Measurements from ENCODE around the gene CLASP1.
"Not testable (repeated sequence)": the region's sequence is repeated elsewhere in the genome, so short reads cannot be mapped to it uniquely, and the experiment has no call there.

The CLASP1 gene

DNA sequence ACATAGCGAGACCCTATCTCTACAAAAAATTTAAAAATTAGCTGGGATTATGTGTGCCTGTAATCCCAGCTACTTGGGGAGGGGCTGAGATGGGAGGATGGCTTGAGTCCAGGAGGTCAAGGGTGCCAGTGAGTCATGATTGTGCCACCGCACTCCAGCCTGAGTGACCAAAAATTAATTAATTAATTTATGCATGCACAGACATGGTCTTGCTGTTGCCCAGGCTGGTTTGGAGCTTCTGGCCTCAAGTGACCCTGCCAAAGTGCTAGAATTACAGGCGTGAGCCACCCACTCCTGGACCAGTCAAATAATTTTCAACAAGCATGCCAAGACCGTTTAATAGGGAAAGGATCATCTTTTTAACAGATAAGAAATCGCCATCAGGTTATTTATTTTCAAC, 306.5 kb downstream of the CLASP1 start:
- ATAC-seq, result no peak

DNA sequence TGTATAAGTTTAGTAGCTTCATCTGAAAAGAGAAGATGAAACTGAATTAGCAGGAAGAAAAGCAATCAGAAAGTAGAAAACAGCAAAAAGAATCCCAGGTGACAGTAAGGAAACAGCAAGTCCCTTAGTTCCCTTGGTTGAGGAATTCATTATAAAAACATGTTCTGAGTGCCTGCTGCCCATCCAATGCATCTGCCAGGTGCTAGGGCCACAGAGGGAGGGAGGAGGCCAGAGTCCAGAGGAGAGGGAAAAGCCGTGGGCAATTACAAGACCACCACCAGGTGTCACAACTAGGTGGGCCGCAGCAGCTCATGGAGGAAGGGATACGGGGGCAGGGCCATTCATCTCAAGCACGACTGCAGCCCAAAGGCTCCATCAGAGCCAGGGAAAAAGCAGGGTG, 308.3 kb downstream of the CLASP1 start:
- no peak for ATAC-seq

DNA sequence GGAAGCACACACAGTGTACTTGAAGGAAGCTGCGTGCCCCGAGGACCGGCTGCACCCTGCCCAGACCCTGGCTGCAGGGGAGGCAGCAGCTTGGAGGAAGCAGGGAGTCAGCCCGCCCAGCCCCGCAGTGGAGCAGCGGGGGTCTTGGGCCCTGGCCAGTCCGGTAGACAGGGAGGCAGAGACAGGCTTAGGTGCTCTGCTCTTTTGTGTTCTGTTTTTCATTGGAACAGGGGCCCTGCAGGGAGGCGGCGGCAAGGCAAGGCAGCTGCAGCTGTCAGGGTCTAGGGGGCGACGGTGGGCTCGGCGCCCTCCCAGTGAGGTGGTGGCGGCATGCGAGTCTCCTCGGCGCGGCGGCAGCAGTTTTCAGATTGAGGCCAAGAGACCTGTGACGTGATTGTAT, 311.0 kb downstream of the CLASP1 start:
- ATAC-seq, result no peak

DNA sequence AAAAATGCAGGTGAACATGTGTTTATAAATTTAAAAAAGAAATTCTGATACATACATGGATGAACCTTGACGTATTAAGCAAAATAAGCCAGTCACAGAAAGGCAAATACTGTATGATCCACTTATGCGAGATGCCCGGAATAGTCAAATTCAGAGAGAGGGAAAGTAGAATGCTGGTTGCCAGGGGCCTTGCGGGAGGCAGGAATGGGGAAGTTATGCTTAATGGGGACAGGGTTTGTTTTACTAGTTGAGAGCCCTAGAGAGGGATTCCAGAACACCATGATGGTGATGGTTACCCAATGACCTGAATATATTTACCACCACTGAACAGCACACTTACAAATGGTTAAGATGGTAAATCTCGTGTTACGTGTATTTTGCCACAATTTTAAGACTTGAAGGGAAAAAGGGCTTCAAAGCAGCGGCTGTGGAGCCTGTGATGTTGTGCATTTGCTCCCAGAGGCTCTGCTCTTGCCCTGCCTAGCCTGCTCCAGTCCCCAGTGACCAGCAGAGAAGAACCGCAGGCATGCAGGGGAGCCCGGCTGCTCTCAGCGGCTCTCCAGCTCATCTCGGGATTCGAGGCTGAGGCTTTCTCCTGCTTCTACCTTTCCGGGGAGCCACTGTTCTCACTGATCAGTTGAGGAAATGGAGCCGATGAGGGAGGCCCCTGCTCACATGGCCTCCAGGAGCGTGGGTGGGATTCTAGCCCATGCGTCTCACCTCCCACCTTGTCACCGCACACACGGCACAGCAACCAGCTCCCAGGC, 312.6 kb downstream of the CLASP1 start:
- no peak for ATAC-seq

DNA sequence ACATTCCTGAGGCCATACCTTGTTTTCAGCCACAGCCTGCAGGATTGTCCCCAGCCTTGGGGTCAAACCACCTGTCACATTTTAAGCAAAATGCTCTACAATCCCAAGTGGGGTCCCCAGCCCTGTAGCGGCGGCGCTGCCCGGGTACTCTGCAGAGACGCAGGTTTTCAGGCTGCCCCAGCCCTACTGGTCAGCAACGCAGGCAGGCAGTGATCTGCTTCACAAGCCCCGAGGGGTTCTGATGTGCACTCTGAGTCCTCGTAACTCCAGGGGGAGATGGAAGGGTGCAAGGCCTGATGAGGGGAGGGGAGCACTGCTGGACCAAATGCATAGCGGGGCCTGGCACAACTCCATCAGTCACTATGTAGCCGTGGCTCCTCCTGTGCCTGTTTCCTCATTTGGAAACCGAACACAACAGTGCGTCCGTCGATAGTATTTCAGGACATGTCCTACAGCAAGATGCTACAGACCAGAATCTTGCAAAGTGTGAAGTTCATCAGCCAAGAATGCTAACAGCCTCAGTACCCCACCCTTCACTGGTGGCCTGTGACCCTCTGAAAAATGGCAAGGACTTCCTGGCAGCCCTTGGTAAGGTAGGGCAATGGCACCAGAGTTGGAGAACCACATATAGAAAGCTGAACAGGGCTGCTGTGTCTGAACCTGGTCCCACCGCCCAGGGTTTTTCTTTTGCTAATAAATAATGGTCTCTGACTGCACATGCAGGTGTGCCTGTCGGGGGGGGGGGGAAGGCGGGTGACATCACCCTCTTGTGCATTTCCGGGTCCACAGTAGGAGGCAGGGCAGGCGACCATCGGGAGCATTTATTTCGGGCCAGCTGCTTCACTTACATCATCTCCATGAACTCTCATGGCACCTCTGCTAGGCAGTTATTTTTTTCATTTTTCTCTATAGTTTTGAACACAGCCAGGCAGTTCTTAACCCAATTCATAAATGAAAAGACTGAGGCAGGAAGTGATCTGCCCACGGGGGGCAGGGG, 313.7 kb downstream of the CLASP1 start:
- no peak for ATAC-seq

DNA sequence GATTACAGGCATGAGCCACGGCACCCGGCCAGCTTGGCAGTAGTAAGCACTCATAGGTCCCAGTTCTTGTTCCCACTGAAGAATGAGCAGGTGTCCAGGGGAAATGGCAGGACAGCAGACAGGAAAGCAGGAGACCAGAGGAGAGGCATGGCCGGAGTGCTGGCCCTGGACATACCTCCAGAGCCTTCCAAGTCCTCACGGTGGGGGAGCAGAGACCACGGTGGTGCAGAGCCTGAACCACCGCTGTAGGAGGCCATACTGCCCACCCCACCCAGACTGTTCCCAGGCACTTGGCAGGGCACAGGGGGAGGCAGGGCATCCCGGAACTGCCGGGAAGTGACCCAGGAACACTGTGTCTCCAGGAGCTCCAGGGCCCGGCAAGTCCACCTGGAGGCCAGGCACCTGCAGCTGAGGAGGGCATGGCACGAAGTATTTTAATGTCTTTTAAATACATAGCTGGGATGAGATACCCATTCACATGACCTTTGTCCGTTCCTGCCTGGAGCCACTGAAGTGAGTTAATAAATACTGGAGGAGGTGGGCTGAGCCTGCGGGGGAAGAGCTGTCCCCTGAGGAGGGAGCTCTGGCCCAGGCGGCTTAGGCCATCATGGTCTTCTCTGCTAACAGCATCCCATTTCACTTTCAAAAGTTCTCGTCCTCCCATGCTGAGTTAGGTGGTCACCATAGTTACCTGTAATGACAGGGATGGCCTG, 314.5 kb downstream of the CLASP1 start:
- no peak for ATAC-seq

DNA sequence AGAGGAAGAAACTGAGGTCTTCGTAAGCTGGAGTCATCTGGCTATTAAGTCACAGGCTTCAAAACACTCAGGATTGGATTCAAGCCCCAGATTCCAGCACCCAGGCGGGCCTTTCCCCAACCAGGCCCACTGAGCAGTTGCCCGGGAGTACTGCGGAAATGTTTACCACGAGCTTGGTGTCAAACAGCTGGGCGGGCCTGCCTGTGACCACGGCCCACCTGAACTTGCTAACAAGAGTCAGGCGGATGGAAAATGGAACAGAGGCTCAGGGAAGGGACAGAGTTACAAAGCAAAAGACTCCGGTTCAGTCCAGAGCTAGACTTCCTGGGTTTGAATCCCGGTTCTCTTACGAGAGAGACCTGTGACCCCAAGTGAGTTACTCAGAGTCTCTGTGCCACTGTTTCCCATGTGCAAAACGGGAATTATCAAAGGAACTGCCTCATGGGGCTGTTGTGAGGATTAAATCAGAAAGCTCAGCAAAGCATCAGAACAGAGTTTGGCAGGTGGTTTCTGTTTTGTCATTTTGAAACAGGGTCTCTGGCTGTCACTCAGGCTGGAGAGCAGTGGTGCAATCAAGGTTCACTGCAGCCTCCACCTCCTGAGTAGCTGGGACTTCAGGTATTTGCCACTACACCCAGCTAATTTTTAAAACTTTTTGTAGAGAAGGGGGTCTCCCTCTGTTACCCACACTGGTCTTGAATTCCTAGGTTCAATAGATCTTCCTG, 315.3 kb downstream of the CLASP1 start:
- ATAC-seq, result peak in 1 of 2 donors; percentile 27

DNA sequence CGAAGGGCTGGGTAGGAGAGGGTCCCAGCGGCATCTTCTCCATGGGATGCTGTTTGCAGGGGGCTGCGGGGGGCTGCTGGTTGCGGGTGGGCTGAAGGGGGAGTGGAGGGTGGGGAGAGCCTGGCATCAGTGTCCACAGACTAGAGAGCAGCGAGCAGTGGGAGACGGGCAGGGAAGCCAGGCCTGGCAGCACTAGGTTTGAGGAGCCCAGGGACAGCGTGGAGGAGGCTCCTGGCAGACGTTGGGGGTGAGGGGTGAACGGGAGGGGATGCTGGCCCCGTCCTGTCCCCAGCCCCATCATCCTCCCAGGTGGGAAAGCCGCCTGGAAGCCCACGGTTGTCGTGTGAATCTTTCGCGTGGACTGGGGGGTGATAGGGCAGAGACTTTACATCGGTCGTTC, 316.0 kb downstream of the CLASP1 start:
- ATAC-seq, result no peak

DNA sequence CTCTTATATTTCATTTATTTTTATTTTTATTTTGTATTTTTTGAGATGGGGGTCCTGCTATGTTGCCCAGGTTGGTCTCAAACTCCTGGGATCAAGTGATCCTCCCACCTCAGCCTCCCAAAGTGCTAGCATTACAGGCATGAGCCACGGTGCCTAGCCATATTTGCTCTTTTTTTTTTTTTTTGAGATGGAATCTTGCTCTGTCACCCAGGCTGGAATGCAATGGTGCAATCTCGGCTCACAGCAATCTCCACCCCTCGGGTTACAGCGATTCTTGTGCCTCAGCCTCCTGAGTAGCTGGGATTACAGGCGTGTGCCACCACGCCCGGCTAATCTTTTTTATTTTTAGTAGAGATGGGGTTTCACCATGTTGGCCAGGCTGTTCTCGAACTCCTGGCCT, 317.9 kb downstream of the CLASP1 start:
- ATAC-seq, result not testable (repeated sequence)

DNA sequence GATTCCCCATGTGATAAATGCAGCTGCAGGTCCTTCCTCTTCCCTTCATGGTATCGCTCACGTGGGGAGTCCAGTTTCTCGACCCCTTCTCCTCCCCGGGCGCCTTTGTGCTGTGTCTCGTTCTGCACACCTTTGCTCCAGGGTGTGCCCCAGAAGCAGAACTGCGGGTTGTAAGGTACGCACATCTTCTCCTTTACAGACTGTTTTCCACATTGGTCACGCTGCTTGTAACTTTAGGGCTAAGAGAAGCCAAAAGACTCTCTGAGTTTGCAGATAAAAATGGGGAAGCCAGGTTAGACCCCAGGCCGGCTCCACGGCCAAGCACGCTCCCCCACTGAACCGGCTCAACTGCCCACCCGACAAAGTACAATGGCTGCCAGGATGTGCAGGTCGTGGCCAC, 318.3 kb downstream of the CLASP1 start:
- ATAC-seq, result no peak

DNA sequence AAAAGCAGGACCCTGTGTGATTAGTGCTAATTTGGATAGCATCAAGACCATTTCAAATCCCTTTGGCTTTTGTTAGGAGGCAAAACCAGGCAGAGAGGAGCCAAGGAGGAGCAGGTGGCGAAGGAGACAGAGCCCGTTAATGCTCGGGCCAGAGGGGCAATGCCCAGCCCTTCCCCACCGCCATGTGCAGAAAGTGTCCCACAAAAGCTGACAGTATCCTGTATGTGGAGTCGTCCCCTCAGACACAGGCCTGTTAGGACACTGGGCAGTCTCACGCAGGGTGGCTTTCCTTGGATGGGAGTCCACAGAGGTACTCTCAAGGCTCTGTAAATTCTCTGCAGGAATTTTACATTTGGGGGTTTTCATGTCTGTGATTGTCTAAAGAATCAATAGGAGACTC, 319.5 kb downstream of the CLASP1 start:
- ATAC-seq, result no peak

DNA sequence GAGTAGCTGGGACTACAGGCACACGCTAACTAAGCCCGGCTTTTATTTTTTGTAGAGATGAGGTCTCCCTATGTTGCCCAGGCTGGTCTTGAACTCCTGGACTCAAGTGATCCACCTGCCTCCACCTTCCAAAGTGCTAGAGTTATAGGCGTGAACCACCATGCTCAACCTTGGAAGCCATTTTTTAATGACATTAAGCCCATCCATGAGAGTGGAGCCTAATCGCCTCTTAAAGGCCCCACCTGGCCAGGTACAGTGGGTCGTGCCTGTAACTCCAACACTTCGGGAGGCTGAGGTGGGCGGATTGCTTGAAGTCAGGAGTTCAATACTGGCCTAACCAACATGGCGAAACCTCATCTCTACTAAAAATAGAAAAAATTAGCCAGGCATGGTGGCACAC, 322.6 kb downstream of the CLASP1 start:
- ATAC-seq, result no peak

DNA sequence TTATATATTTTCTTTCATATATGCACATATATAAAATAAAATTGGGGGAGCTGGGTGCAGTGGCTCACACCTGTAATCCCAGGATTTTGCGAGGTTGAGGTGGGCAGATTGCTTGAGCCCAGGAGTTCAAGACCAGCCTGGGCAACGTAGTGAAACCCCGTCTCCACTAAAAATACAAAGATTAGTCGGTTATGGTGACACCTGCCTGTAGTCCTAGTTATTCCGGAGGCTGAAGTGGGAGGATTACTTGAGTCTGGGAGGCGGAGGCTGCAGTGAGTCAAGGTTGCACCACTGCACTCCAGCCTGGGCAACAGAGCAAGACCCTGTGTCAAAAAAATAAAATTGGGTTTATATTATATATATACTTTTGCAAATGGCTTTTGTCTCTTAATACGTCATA, 324.7 kb downstream of the CLASP1 start:
- no peak for ATAC-seq

DNA sequence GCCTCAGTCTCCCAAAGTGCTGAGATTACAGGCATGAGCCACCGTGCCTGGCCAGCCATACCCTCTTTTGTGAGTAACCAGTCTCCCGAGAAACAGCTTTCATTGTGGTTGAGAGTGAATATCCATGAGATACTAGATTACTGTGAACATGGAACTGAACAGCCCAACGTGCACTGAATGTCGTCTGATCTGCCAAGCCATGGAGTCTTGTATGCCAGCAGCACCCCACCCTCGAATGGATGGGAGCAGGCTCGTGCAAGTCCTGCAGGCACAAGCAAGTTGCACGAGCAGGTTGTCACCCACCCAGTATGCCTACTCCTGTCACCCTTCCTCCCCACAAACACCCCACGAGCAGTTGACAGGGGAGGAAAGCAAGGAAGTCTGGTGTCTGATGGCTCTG, 327.8 kb downstream of the CLASP1 start:
- ATAC-seq, result no peak

DNA sequence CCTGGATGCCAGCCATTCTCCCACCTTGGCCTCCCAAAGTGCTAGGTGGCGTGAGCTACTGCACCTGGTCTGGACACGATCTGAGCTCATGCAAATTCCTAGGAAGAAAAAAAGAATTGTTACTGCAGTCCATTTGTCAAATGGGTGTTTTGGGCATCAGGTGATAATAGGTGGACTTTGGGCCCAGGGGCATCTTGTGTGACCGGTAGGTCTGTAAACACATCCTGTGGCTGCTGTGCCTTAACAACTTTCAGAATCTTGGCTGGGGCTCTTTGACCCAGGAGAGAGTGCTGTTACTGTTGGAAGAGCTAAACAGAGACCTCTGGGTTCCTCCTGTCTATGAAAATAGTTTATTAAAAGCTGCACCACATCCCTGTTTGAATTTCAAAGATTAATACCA, 329.3 kb downstream of the CLASP1 start:
- no peak for ATAC-seq

DNA sequence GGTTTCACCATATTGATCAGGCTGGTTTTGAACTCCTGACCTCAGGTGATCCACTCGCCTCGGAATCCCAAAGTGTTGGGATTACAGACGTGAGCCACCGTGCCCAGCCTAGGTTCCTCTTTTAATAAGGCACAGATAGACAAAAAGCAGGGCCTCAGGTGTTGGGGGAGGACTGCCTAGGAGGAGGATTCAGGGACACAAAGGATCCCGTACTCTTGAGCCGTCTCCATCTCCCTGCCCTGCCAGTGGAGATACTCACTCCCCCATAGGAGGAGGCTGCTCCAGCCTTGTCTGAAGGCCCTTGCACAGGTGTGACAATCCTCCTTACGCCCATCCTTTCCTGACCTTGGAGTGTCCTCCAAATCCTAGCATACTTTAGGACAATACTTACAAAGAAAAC, 332.3 kb downstream of the CLASP1 start:
- ATAC-seq, result no peak

DNA sequence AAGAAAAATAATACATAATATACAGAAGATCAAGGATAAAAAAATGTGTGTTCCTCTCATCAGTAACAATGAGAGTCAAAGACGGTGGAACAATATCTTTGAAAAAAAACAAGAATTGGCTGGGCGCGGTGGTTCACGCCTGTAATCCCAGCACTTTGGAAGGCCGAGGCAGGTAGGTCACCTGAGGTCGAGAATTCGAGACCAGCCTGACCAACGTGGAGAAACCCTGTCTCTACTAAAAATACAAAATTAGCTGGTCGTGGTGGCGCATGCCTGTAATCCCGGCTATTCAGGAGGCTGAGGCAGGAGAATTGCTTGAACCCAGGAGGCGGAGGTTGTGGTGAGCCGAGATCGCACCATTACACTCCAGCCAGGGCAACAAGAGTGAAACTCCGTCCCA, 335.6 kb downstream of the CLASP1 start:
- not testable (repeated sequence) for ATAC-seq

DNA sequence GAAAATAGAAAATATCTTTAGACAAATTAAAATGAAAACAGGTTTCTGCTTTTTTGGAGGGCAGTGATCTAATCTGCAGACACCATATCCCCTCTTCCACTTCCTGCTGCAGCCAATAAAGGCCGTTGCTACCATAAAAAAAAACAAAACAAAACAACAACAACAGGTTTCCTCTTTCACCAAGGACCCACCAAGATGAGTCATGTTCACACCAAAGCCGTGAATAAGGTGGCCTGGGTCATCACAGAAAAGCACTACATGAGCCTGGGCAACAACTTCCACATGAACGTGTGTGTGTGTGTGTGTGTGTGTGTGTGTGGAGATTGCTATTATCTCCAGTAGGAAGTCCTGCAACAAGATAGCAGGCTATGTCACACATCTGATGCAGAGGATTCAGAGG, 339.5 kb downstream of the CLASP1 start:
- no peak for ATAC-seq

DNA sequence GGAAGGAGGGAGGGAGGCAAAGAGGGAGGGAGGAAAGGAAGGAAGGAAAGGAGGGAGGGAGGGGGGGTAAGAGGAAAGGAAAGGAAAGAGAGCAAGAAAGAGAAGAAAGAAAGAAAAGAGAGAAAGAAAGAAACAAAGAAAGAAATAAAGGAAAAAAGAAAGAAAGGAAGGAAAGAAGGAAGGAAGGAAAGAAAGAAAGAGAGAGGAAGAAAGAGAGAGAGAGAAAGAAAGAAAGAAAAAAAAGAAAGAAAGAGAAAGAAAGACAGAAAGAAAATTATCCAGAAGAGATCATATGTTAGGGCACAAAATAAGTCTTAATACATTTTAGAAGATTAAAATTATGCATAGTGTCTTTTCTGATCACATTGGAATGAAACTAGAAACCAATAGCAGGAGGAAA, 339.9 kb downstream of the CLASP1 start:
- no peak for ATAC-seq

DNA sequence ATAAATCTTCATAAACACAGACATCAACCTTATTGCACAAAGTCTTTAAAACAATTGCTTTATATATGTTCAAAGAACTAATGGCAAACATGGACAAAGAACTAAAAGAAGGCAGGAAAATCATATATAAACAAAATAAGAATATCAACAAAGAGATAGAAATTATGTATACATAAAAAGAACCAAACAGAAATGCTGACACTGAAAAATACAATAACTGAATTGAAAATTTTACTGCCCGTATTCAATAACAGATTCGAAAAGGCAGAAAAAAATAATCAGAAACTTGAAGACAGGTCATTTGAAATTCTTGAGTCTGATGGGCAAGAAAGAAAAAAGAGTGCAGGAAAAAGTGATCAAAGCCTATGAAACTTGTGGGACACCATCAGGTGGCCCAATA, 342.2 kb downstream of the CLASP1 start:
- ATAC-seq, result no peak

DNA sequence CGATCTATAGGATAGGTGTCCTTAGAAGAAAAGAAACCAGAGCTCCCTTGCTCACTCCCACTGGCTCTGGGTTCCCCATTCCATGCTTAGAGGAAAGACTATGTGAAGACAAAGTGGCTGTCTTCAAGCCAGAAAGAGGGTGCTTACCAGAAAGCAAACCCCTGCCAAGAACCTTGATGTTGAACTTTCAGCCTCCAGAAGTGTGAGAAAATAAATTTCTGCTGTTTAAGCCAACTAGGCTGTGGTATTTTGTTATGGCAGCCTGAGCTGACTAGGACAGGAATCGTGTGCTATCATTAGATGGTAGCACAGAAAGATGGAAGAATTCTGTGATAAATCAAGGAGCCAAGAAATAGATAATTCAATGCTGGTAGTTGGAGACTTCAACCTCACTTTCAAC, 344.3 kb downstream of the CLASP1 start:
- ATAC-seq, result no peak

DNA sequence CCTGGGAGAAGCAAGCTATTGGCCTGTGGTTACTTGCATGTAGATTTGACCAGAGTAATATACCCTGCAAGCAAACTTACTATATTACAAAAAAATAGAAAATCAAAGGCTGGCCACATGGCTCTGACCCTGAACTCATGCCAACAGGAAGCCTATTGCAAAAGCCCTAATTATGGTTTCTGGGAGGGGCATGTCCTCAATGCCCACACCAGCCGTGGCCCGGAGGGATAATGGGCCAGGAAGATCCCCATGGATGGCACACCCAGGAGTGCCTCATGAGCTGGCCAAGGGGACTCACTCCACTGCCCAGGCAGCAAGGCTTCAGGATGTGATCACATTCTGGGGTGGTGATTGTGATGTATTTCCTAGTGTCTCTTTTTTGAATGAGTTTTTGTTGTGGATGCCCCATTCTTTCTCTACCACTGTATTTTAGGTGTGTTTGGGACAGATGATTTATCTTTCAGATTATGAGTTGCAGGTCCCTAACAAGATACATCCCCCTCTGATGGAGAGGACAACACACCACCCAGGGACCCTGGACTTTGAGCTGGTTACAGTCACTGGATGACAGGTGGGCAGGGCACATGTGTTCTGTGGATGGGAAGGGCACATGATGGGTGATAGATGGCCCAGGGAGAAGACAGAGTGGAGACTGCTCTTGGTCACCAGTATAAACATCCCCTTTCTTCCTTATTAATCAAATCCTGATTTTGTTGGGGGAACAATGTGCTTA, 345.6 kb downstream of the CLASP1 start:
- no peak for ATAC-seq

All from activated CD4-positive, CD25-positive, alpha-beta regulatory T cell treated with anti-CD3 and anti-CD28 coated beads, Interleukin-2, amount 50 U/mL, for 24 hours (primary cell).